Measurements from ENCODE around the gene CHMP3.
"Not testable (repeated sequence)": the region's sequence is repeated elsewhere in the genome, so short reads cannot be mapped to it uniquely, and the experiment has no call there.

Gene CHMP3

DNA sequence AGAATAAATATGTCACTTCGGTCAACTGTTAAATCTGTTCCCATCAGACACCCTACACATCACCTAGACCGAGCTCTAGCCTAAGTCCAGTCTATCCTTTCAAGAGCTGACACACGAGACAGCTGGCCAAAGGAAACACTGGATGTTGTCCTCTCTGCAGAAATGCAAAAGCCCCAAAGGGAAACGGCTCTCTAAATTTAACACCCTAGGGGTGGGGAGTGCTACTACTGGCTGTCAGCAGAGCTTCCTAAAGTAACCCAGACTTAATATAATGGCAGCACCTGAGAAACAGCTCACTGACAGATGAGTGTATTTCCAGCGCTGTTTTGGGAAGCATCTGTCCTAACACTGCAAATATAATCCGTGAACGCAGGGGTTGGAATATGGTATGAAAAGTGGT lies 55.6 kb downstream of the CHMP3 start:
- no peak for DNase-seq

GRCh38 chr2:86500325-86501083 lies 62.7 kb downstream of the CHMP3 start:
- no peak for DNase-seq

GRCh38 chr2:86499326-86499725 lies 63.9 kb downstream of the CHMP3 start:
- DNase-seq = no peak

GRCh38 chr2:86498468-86499260 lies 64.6 kb downstream of the CHMP3 start:
- DNase-seq = no peak

GRCh38 chr2:86496391-86496790 lies 66.9 kb downstream of the CHMP3 start:
- not testable (repeated sequence) for DNase-seq

DNA sequence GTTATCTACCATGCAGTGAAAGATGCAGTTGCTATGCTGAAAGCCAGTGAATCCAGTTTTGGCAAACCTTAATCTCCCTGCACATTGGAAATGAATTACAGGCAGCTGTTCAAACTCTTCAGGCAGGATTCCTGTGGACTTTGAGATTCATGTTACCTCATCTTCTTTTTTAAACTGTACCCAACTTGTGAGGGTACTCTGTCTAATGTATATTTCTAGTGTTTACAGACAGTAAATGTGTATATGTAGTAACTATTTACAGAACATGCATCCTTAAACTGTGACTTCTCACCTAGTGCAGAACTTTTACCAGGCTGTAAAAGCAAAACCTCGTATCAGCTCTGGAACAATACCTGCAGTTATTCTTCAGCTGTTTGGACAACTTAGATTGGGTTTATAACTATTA lies 71.2 kb downstream of the CHMP3 start:
- no peak for DNase-seq

- DNase-seq = no peak
Measured at GRCh38 chr2:86491088-86491487, 72.2 kb downstream of the CHMP3 start.

DNA sequence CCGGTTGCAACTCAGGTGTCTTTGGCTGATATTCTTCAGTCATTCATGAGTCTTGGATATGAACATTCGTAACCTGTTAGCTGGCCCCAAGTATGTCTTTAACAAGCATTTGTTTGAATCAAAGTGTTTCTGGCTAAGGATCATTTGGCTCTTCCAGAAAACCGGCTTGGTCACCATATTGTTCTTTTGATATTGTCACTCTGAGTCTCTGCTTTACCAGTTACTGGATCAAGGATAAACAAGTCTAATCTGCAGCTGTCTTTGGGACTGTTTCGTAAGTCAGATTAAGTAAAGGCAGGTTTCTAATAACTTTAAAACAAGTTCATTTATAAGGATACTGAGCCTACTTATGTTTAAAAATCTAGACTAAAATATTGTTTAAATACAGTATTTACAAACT lies 73.0 kb downstream of the CHMP3 start:
- DNase-seq = no peak

DNA sequence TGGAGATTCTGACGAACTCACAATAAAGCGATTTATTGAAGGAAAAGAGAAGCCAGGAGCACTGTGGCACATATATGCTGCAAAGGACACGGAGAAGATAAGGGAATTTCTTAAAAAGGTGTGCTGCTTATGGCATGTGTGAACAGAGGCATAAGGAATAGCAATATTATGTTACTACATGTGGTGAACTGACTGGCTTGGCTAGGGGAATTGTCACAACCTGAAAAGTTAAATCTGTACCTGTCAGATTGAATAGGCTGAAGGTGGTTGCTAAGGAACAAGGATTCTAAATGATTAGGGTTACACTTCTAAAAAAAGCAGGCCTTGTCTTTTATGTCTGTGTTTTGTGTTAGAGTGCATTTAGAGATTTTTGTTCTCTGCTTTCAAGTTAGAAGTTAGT lies 73.7 kb downstream of the CHMP3 start:
- no peak for DNase-seq

- DNase-seq = no peak
Measured at GRCh38 chr2:86488561-86489250, 74.5 kb downstream of the CHMP3 start.

DNA sequence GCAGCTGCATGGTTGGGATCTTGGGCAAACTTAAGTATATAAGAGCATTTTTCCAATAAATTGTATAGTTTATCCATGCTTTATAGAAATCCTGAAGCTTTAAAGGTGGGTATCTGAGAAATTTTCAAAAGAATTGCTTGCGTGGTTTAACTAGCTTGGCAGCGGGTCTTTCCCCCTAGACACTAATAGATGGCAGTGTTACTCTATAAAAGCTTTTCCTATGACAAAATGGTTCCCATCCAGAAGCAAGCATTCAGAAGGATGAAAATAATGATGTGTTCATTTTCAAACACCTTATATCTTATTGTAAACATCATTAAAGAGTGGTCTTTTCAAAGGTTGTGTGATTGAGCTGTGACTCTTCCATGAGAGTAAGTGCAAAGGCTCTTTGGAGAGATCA lies 76.2 kb downstream of the CHMP3 start:
- DNase-seq = no peak

DNA sequence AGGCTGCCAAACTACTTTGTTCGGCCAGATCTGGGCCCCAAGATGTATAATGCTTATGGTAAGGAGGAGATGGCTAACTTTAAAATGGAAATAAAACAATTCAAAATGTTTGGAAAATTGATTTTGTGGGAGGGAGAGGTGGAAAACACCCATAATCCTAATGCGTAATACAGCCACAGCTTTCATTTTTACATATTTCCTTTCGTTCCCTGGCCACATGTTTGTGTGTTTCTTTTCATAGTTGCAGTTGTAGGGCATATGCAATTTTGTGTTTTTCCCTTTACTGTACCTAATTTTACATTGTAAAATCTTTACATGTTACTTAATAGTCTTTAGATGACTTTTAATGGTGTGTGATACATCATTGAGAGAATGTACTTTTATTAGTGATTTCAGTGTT lies 77.4 kb downstream of the CHMP3 start:
- no peak for DNase-seq

DNA sequence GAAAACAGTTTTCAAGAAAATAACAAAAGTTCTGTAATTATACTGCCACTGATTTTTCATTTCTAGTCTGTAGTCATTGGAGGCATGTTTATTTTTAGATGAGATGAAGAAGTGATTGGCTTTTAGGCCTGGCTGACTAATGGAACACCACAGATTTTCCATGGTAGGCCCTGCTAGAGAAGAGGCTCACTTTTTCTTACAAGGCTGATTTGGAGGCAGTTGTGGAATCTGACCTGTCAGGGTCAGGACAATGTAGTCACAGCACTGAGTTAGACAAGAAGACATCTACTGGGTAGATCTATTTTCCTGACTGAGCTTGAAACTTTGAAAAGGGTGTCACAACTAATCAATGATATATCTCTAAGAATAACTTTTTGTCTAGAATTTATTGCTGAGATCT lies 78.1 kb downstream of the CHMP3 start:
- DNase-seq = no peak

DNA sequence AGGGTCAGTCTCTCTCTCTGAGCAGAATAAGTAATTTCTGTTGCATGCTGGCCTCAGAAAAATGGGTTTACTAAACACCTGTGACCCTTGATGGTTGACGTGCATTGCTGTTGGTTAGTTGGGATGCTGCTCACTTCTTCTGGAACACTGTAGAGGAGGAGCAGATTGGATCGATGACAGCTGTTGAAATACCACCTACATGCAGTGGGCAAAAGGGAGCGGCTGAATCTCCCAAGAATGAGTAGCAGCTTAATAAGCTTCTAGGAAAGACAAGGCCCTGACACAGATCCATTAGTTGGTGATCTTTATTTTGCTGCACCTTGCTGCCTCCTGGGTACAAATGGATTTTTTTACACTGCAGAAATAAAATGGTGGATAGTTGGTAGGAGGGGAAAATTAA lies 78.9 kb downstream of the CHMP3 start:
- no peak for DNase-seq

DNA sequence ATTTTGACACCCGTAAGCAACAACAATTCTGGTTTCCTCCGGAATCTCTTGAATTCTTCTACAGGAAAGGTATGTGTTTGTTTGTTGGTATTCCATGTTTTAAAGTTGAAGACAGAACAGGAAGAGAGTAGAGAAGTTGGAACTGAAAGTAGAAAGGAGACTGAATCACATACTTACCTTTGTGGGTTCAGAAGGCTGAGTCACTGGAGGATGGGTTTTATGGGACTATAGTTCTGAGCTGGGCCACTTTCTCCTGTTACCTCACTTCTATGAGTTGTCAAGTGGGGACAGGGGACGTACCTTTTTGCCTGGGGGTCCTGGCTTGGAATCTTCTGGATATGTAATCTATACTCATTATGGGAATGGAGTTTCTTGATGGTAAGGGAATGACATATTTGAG lies 81.2 kb downstream of the CHMP3 start:
- DNase-seq = no peak

- DNase-seq = no peak
Measured at GRCh38 chr2:86480105-86480504, 83.1 kb downstream of the CHMP3 start.

DNA sequence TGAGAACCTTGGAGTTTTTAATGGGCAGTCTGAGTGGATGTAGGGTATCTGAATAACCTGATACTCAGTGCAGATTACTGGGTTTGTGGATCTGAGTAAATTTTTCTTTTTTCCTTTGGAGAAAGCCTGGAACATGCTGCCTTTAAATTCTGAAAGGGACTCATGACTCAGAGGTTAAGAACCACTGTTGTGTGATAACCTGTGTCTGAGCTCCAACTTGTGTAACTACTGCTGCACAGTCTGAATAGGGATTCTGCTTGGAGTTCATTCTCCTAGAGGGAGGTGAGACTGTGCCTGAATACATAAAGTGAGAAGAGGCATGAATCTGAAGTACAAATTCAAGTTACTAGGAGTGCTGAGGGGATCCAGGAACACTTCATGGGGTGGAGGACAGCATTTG lies 85.9 kb downstream of the CHMP3 start:
- no peak for DNase-seq

DNA sequence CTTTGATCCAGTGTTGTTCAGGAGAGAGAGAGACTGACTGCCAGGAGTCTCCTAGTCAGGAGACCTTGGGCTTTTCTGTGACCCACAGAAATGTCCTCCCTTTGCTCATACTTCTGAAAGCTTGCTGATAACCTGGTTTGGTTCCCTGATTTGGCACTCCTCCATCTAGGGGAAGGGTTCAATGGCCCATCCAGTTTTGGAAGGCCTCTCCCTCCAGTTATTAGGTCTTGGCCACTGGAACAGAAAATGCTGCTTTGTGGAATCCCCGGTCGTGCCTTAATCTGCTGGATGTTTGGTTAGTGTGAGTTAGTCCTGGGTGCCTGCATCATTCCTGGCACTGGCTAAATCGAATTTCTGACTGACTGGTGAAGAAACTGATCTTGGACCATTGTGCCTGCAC lies 86.3 kb downstream of the CHMP3 start:
- no peak for DNase-seq

DNA sequence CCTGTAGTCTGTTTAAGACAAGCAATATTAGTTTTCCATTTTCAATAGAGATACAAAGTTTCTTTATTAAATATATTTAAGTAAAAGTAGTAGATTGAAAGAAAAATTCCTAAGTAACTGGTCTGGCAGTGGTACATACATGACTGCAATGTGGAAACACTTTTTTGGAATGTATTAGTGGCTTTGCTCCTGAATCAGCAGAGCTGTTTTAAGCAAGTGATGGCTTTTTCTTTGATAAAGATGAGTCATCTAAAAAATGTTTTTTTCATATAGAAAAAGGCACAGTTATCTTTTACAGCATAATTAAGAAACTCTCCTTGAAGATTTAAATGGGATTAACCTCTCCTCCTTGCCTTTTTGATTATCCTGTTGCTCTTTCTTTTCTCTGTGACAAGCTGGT lies 87.2 kb downstream of the CHMP3 start:
- no peak for DNase-seq

DNA sequence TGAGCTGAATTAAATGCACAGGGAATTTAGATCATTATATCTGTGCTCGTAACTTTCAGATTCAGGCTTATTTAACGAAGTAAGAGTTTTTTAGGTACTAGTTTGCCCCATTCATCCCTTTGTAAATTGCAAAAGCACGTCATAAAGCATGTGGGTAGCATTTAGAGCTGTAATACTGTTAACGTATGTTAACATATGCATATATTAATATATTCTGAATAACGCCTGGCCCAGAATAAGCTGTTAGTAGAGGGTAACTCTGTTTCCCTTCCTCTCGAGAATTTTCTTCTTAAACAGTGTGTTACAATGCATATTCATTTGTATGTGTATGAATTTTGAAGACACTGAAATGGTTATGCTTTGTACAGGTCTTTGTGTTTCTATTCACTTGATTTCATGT lies 91.6 kb downstream of the CHMP3 start:
- no peak for DNase-seq

DNA sequence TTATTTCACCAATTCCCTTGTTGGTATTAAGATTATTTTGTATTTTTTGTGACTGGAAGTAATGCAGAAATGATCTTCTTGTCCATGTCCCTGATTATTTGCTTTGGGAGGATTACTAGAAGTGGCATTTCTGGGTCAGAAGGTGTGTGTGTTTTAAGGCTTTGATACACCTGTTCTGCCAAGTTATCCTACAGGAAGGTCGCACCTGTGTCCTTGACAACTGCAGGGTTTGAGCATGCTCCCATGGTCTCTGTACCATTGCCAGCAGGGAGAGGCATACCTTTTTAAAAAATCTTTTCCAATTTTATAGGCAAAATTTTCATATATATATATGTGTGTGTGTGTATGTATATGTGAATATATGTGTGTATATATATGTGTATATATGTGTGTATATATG lies 92.4 kb downstream of the CHMP3 start:
- DNase-seq = no peak

- no peak for DNase-seq
Measured at GRCh38 chr2:86468162-86469033, 94.8 kb downstream of the CHMP3 start.

DNA sequence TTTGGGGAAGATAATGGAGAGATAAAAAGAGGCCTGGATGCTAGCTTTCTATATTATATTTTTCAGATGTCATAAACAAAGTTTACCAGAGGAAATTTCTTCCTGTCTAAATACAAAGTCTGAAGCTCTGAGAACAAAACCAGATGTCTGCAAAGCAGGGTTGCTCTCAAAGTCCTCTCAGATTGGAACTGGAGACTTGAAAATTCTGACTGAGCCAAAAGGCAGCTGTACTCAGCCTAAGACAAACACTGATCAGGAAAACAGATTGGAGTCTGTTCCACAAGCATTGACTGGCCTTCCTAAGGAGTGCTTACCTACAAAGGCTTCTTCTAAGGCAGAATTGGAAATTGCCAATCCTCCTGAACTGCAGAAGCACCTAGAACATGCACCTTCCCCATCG lies 96.9 kb downstream of the CHMP3 start:
- DNase-seq = no peak

Measured in suppressor macrophage (primary cell).